ENCODE data around the gene DIO1. TPM values are rescaled to one million over a fixed set of nuclear protein-coding genes. Genes with fewer than 3 reads are reported as not detected.

Gene DIO1
- total RNA-seq, 1 experiment from 2014 or later: not detected

- H3K4me1 ChIP-seq (replicated peaks; ENCODE audit: insufficient read depth): peaks cover 25% of the 10 kb centered on the region
- no peak overlapping the region for H2AFZ ChIP-seq
- peak overlapping the region; percentile 91 for H3K4me2 ChIP-seq
- H3F3A ChIP-seq (ENCODE audit: insufficient read depth, low read depth): peaks cover 14% of the 10 kb centered on the region; the same call in 1 of the 2 replicates
- 0 out of 2 replicates have a peak, but pooled peaks cover 3% of the 10 kb centered on the region for H3K9me3 ChIP-seq (ENCODE audit: insufficient read depth, low read depth)
- ChIA-PET CTCF (no interaction called here), POLR2A (ENCODE audit: unreplicated experiment) (interaction anchor here (0.5 kb wide), 2 partner anchors 17 to 53 kb away, joined by 4 to 12 read pairs; no protein-coding TSS in a partner anchor)
- peaks cover 6% of the 10 kb centered on the region for H3K79me2 ChIP-seq (ENCODE audit: low read depth)
- DNase-seq: peak in 1 of 2 experiments; percentile 56
- TF ChIP-seq EZH2 (IDR thresholded peaks at IDR 0.05; ENCODE audit: low read depth) (no peak), CTCF (conservative IDR thresholded peaks at IDR 0.05) (no peak)
- H3K9me2 ChIP-seq (ENCODE audit: insufficient read depth): no peaks in the 10 kb centered on the region
- intact Hi-C loops (cut with micrococcal nuclease; ENCODE audit: unreplicated experiment): loop anchor here (2.0 kb wide), 1 partner anchor 68 kb away; no protein-coding TSS in a partner anchor
- H3K27ac ChIP-seq: peak overlapping the region; percentile 81
- no peaks in the 10 kb centered on the region for H3K36me3 ChIP-seq (ENCODE audit: low read depth)
- no TSS peak for BruUV-seq (replicated peaks)
- no peaks in the 10 kb centered on the region for H4K20me1 ChIP-seq (ENCODE audit: insufficient read depth)
- H3K4me3 ChIP-seq: peak overlapping the region; percentile 83
- no peaks in the 10 kb centered on the region for H3K27me3 ChIP-seq (ENCODE audit: insufficient read depth, low read depth)
Measured at GRCh38 chr1:53888681-53889080, 5.3 kb upstream of the DIO1 start.

DNA sequence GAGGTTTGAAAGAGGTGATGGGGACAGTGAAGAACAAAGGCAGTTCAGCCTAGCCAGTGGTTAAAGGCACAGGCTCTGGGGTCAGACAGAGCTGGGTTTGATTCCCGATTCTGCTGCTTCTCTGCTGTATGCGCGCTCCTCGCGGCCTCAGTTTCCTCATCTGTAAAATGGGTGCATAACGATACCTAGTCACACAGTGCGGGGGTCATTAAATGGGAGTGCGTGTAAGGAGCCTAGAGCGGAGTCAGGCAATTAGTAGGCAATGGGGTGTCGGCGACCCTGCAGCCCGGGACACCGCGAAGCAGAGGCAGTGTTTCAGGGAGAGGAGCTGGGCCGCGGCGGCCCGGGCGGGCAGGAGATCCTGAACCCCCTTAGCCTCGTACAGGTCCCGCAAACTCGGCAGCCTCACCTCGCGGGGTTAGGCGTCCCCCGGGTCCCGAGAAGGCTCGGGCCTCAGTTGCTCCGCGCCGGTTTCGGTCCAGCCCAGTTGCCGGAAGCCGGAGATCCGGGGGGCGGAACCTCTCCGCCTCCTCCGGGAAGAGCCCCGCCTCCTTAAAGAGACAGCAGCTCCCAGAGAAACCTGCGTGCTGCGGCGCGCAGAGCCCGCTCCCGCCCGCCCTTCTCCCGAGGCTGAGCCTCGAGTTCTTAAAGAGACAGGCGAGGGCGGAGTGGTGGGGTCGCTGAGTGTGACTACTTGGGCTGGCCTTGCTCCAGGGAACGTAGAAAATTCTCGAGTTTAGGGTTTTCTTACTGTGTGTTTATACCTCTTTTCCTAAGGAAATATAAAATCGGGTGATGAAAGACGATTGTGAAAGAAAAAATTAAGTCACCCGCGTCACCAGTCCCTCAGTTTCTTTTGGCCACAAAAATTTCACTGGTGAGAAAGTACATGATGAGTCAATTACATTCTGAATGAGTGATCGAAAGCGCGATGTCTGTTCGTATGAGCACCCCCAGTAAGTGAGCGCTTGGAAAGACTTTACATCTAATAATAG lies 4.4 kb upstream of the DIO1 start, which contains the start of gene YIPF1:
YIPF1 (minus strand) TSS at position 494 of the 995 bp plus-strand sequence. CDS start 860 bp downstream, outside the sequence.
- TSS peak; percentile 40 for BruUV-seq (replicated peaks)
- H3K9me3 ChIP-seq (ENCODE audit: insufficient read depth, low read depth): no peaks in the 10 kb centered on the region
- peaks cover 6% of the 10 kb centered on the region for H3K79me2 ChIP-seq (ENCODE audit: low read depth)
- intact Hi-C loops (cut with micrococcal nuclease; ENCODE audit: unreplicated experiment): loop anchor here (2.0 kb wide), 1 partner anchor 67 kb away; no protein-coding TSS in a partner anchor
- ChIA-PET POLR2A (ENCODE audit: unreplicated experiment) (interaction anchor here (0.5 to 1.1 kb wide), 6 partner anchors 13 to 163 kb away, joined by 3 to 12 read pairs (median 4); partner anchors contain the start of genes LRRC42 and TMEM59), CTCF (interaction anchor here (0.7 kb wide), 1 partner anchor 56 kb away, joined by 4 read pairs; the partner anchor contains the start of gene IFT25)
- no peaks in the 10 kb centered on the region for H3K27me3 ChIP-seq (ENCODE audit: insufficient read depth, low read depth)
- no peaks in the 10 kb centered on the region for H3K36me3 ChIP-seq (ENCODE audit: low read depth)
- H3K4me3 ChIP-seq: peak within 1 kb of the TSS; percentile 83
- H3F3A ChIP-seq (ENCODE audit: insufficient read depth, low read depth): peaks cover 14% of the 10 kb centered on the region; the same call in 1 of the 2 replicates
- TF ChIP-seq CTCF (conservative IDR thresholded peaks at IDR 0.05) (no peak), EZH2 (IDR thresholded peaks at IDR 0.05; ENCODE audit: low read depth) (no peak)
- H3K4me2 ChIP-seq: peak within 1 kb of the TSS; percentile 91
- H4K20me1 ChIP-seq (ENCODE audit: insufficient read depth): no peaks in the 10 kb centered on the region
- H3K27ac ChIP-seq: peak within 1 kb of the TSS; percentile 81
- H3K4me1 ChIP-seq (replicated peaks; ENCODE audit: insufficient read depth): peaks cover 25% of the 10 kb centered on the region
- no peaks in the 10 kb centered on the region for H3K9me2 ChIP-seq (ENCODE audit: insufficient read depth)
- peak within 1 kb of the TSS; percentile 98 for H2AFZ ChIP-seq
- peak; percentile 80 to 89 for DNase-seq

- POLR2A ChIA-PET (ENCODE audit: unreplicated experiment): interaction anchor here (1.1 kb wide), 1 partner anchor 55 kb away, joined by 6 read pairs; the partner anchor contains the start of gene LRRC42
- no peaks in the 10 kb centered on the region for H4K20me1 ChIP-seq (ENCODE audit: insufficient read depth)
- H3K27me3 ChIP-seq (ENCODE audit: insufficient read depth, low read depth): no peaks in the 10 kb centered on the region
- H3F3A ChIP-seq (ENCODE audit: insufficient read depth, low read depth): peaks cover 14% of the 10 kb centered on the region; the same call in 1 of the 2 replicates
- BruUV-seq (replicated peaks): no TSS peak
- intact Hi-C loops (cut with micrococcal nuclease; ENCODE audit: unreplicated experiment): no loop called here
- peaks cover 6% of the 10 kb centered on the region for H3K79me2 ChIP-seq (ENCODE audit: low read depth)
- peak in 1 of 2 experiments; percentile 92 for DNase-seq
- H3K36me3 ChIP-seq (ENCODE audit: low read depth): no peaks in the 10 kb centered on the region
- peak overlapping the region; percentile 91 for H3K4me2 ChIP-seq
- TF ChIP-seq CTCF (conservative IDR thresholded peaks at IDR 0.05) (no peak), EZH2 (IDR thresholded peaks at IDR 0.05; ENCODE audit: low read depth) (no peak)
- peak overlapping the region; percentile 98 for H2AFZ ChIP-seq
- H3K4me1 ChIP-seq (replicated peaks; ENCODE audit: insufficient read depth): peaks cover 25% of the 10 kb centered on the region
- peak overlapping the region; percentile 81 for H3K27ac ChIP-seq
- CTCF ChIA-PET: no interaction called here
- no peaks in the 10 kb centered on the region for H3K9me3 ChIP-seq (ENCODE audit: insufficient read depth, low read depth)
- H3K9me2 ChIP-seq (ENCODE audit: insufficient read depth): no peaks in the 10 kb centered on the region
- H3K4me3 ChIP-seq: peak overlapping the region; percentile 83
Measured at GRCh38 chr1:53890522-53890941, 3.5 kb upstream of the DIO1 start.
